GM23338 (cell line): ENCODE results near the gene DNASE1L2. TPM values are rescaled to one million over a fixed set of nuclear protein-coding genes. Genes with fewer than 3 reads are reported as not detected.

Experiments
- ATAC-seq: fragments of 200-7000 bp; cut with Tn5 transposase; 3 replicates; pipeline ENCODE4 v1.9.1; 2020
- DNase-seq: peaks from one replicate; pipeline ENCODE4 v3.0.0-alpha.2; 2015; ENCODE audit warnings: low spot score
- H2AFZ ChIP-seq: fragments of 200-600 bp; sonication (generic); 2 replicates; pipeline ENCODE4 v1.8.0; 2016; ENCODE audit warnings: antibody characterized with exemption, mild to moderate bottlenecking, moderate library complexity
- H3F3A ChIP-seq: fragments of 200-600 bp; sonication (generic); replicated peaks from 2 replicates; pipeline ENCODE4 v1.8.0; 2017; ENCODE audit warnings: antibody characterized with exemption, mixed run types, low read depth
- H3K27ac ChIP-seq: fragments of 200-600 bp; sonication (generic); 2 replicates; pipeline ENCODE4 v1.6.1; 2016; ENCODE audit warnings: low read depth
- H3K27me3 ChIP-seq: fragments of 200-600 bp; sonication (generic); 2 replicates; pipeline ENCODE4 v1.8.0; 2016; ENCODE audit warnings: mild to moderate bottlenecking, mixed run types, moderate library complexity; ENCODE audit not compliant: insufficient read depth
- H3K36me3 ChIP-seq: fragments of 200-600 bp; sonication (generic); 2 replicates; pipeline ENCODE4 v1.8.0; 2016; ENCODE audit warnings: mild to moderate bottlenecking; ENCODE audit not compliant: insufficient read depth
- H3K4me1 ChIP-seq: fragments of 200-600 bp; sonication (generic); 2 replicates; pipeline ENCODE4 v1.8.0; 2016; ENCODE audit warnings: mild to moderate bottlenecking, moderate library complexity; ENCODE audit not compliant: insufficient read depth
- H3K4me2 ChIP-seq: fragments of 200-600 bp; sonication (generic); 2 replicates; pipeline ENCODE4 v1.7.1; 2017; ENCODE audit warnings: mixed run types
- H3K4me3 ChIP-seq: fragments of 200-600 bp; sonication (generic); 2 replicates; pipeline ENCODE4 v1.6.1; 2016; ENCODE audit warnings: mixed run types
- H3K79me2 ChIP-seq: fragments of 200-600 bp; sonication (generic); replicated peaks from 2 replicates; pipeline ENCODE4 v1.8.0; 2017; ENCODE audit warnings: mild to moderate bottlenecking; ENCODE audit not compliant: insufficient read depth
- H3K9me2 ChIP-seq: fragments of 200-600 bp; sonication (generic); 2 replicates; pipeline ENCODE4 v1.8.0; 2017; ENCODE audit not compliant: insufficient read depth
- H4K20me1 ChIP-seq: fragments of 200-600 bp; sonication (generic); replicated peaks from 2 replicates; pipeline ENCODE4 v1.8.0; 2017; ENCODE audit warnings: mild to moderate bottlenecking; ENCODE audit not compliant: insufficient read depth
- H3K27ac Mint-ChIP-seq: 2 replicates; pipeline ENCODE4 v1.8.0; 2020; ENCODE audit warnings: inconsistent platforms, mild to moderate bottlenecking, moderate library complexity, mixed read lengths
- H3K27me3 Mint-ChIP-seq: 3 replicates; pipeline ENCODE4 v1.8.0; 2022; ENCODE audit warnings: low read depth, mild to moderate bottlenecking, moderate library complexity, mixed read lengths, inconsistent platforms; ENCODE audit not compliant: insufficient read depth, poor library complexity
- H3K36me3 Mint-ChIP-seq: 3 replicates; pipeline ENCODE4 v1.8.0; 2021; ENCODE audit warnings: low read depth, mild to moderate bottlenecking, inconsistent platforms, moderate library complexity, mixed read lengths
- H3K4me1 Mint-ChIP-seq: 3 replicates; pipeline ENCODE4 v1.8.0; 2020; ENCODE audit warnings: mild to moderate bottlenecking, inconsistent platforms, mixed read lengths
- H3K4me3 Mint-ChIP-seq: 3 replicates; pipeline ENCODE4 v1.8.0; 2021; ENCODE audit warnings: moderate library complexity, mild to moderate bottlenecking, inconsistent platforms, mixed read lengths
- H3K9me3 Mint-ChIP-seq: 3 replicates; pipeline ENCODE4 v1.8.0; 2020; ENCODE audit warnings: moderate library complexity, mild to moderate bottlenecking, inconsistent platforms, mixed read lengths
- CREB1 ChIP-seq: fragments of 250-450 bp; sonication (Bioruptor Pico); IDR thresholded peaks from 2 replicates; pipeline ENCODE4 v1.5.0; 2020; ENCODE audit warnings: low read depth, mild to moderate bottlenecking, moderate library complexity
- CTCF ChIP-seq, 2 experiments: fragments of 200-600 bp in 1 of 2; sonication (generic) in 1 of 2; conservative IDR thresholded peaks; 2 replicates each; pipeline versions ENCODE4 v1.5.1 to v1.6.1; 2016 to 2017; ENCODE audit warnings: antibody characterized with exemption in 2 of 2, low read depth in 2 of 2, mild to moderate bottlenecking in 2 of 2, moderate library complexity in 1 of 2
- ETS1 ChIP-seq: IDR thresholded peaks from 2 replicates; pipeline ENCODE4 v1.6.1; 2016; ENCODE audit warnings: antibody characterized with exemption
- EZH2 ChIP-seq: fragments of 200-600 bp; sonication (generic); IDR thresholded peaks from one replicate; pipeline ENCODE4 v1.8.0; 2017; ENCODE audit warnings: antibody characterized with exemption, mild to moderate bottlenecking, low read depth; ENCODE audit not compliant: unreplicated experiment
- EZH2phosphoT487 ChIP-seq: fragments of 200-600 bp; sonication (generic); IDR thresholded peaks from one replicate; pipeline ENCODE4 v1.8.1; 2018; ENCODE audit warnings: antibody characterized with exemption; ENCODE audit not compliant: unreplicated experiment
- JUNB ChIP-seq: IDR thresholded peaks from one replicate; pipeline ENCODE4 v1.6.1; 2016; ENCODE audit warnings: antibody characterized with exemption; ENCODE audit not compliant: unreplicated experiment
- NANOG ChIP-seq: IDR thresholded peaks from 2 replicates; pipeline ENCODE4 v1.6.1; 2016; ENCODE audit warnings: antibody characterized with exemption, borderline replicate concordance
- POLR2AphosphoS5 ChIP-seq: IDR thresholded peaks from 2 replicates; pipeline ENCODE4 v1.6.1; 2016; ENCODE audit warnings: antibody characterized with exemption, low read depth
- REST ChIP-seq: IDR thresholded peaks from one replicate; pipeline ENCODE4 v1.6.1; 2018; ENCODE audit warnings: antibody characterized with exemption; ENCODE audit not compliant: unreplicated experiment
- ZNF331 ChIP-seq: fragments of 250-450 bp; sonication (Bioruptor Pico); IDR thresholded peaks from 2 replicates; pipeline ENCODE4 v1.5.0; 2020; ENCODE audit warnings: low read depth, mild to moderate bottlenecking, moderate library complexity
- polyA plus RNA-seq: library from polyadenylated mRNA; unstranded; fragments of >200 nt; fragmentation: Nextera tagmentation; extraction: Ambion mirVana; gene quantifications from 2 replicates; pipeline ENCODE4 v1.2.1, GENCODE V29; 2016
- total RNA-seq: library from RNA; depleted of rRNA; stranded (reverse); fragments of >200 nt; shearing (Covaris generic); gene quantifications from 2 replicates; pipeline ENCODE4 v1.2.3, GENCODE V29; 2014

DNASE1L2 gene
- total and polyA plus RNA-seq, 2 experiments from 2014 or later = 0.23 TPM; not detected in 1

GRCh38 chr16:2273484-2273883, 37.2 kb downstream of the DNASE1L2 start:
- Histone ChIP-seq H3K9me2 (no peaks in the 10 kb centered on the region), H4K20me1 (peaks cover 10% of the 10 kb centered on the region; the same call in 1 of the 2 replicates), H2AFZ (no peak overlapping the region), H3K27ac (no peak overlapping the region), H3K79me2 (peaks cover 13% of the 10 kb centered on the region), H3K4me2 (no peak overlapping the region), H3K36me3 (no peaks in the 10 kb centered on the region), H3K4me1 (peaks cover 4% of the 10 kb centered on the region; the same call in 1 of the 2 replicates), H3F3A (0 out of 2 replicates have a peak, but pooled peaks cover 3% of the 10 kb centered on the region), H3K27me3 (no peaks in the 10 kb centered on the region), H3K4me3 (no peak overlapping the region)
- no peaks in the 10 kb centered on the region; the same call in 2 of the 3 replicates for H3K36me3 Mint-ChIP-seq
- no peak for ATAC-seq
- H3K27me3 Mint-ChIP-seq = peaks cover 9% of the 10 kb centered on the region
- H3K9me3 Mint-ChIP-seq = no peaks in the 10 kb centered on the region
- H3K27ac Mint-ChIP-seq = no peak overlapping the region
- peaks cover 12% of the 10 kb centered on the region for H3K4me1 Mint-ChIP-seq
- no peak overlapping the region for H3K4me3 Mint-ChIP-seq
- TF ChIP-seq EZH2 (no peak), CREB1 (CRISPR knock-in tag) (no peak), CTCF (conservative IDR thresholded peaks at IDR 0.05; ENCODE audit: low read depth in 2 of 2) (no peak), REST (no peak), NANOG (no peak), ZNF331 (CRISPR knock-in tag) (no peak), EZH2phosphoT487 (no peak), ETS1 (no peak), POLR2AphosphoS5 (no peak)
- DNase-seq = no peak

GRCh38 chr16:2273931-2274330, 37.7 kb downstream of the DNASE1L2 start:
- ATAC-seq = no peak
- peaks cover 12% of the 10 kb centered on the region for H3K4me1 Mint-ChIP-seq
- TF ChIP-seq EZH2 (no peak), JUNB (no peak)

More at GRCh38 chr16:2273931-2274330, 37.7 kb downstream of the DNASE1L2 start:
- DNase-seq = no peak
- no peak overlapping the region for H3K4me3 Mint-ChIP-seq
- Histone ChIP-seq H3K4me1 (peaks cover 4% of the 10 kb centered on the region; the same call in 1 of the 2 replicates), H3K9me2 (no peaks in the 10 kb centered on the region), H3K4me3 (no peak overlapping the region), H3F3A (0 out of 2 replicates have a peak, but pooled peaks cover 3% of the 10 kb centered on the region), H3K36me3 (no peaks in the 10 kb centered on the region), H2AFZ (no peak overlapping the region), H4K20me1 (peaks cover 9% of the 10 kb centered on the region; the same call in 1 of the 2 replicates), H3K27me3 (no peaks in the 10 kb centered on the region), H3K79me2 (peaks cover 13% of the 10 kb centered on the region), H3K4me2 (no peak overlapping the region), H3K27ac (no peak overlapping the region)
- H3K27ac Mint-ChIP-seq = no peak overlapping the region
- H3K36me3 Mint-ChIP-seq = no peaks in the 10 kb centered on the region; the same call in 2 of the 3 replicates
- H3K9me3 Mint-ChIP-seq = no peaks in the 10 kb centered on the region
- H3K27me3 Mint-ChIP-seq = peaks cover 7% of the 10 kb centered on the region
